Lower leg skin (tissue), 4 donors: Measurements from ENCODE around the gene LMBR1. TPM values are rescaled to one million over a fixed set of nuclear protein-coding genes. Genes with fewer than 3 reads are reported as not detected.
A peak's percentile ranks its signal among the peaks of the same experiment; 100 is the strongest.

Experiments used
- DNase-seq, 2 donors: peaks; one replicate each; pipeline ENCODE4 v3.0.0-alpha.2; 2019; ENCODE audit warnings: low spot score in 2 of 2
- H3K4me3 ChIP-seq: fragments of 200-600 bp; sonication (generic); 2 replicates; pipeline ENCODE4 v1.5.1; 2017; ENCODE audit warnings: mild to moderate bottlenecking, low read depth; ENCODE audit not compliant: poor library complexity, severe bottlenecking
- CTCF ChIP-seq, 3 donors: fragments of 450-650 bp; IDR thresholded peaks; one replicate each; pipeline ENCODE4 v1.5.1; 2016; ENCODE audit warnings: antibody characterized with exemption in 3 of 3, mild to moderate bottlenecking in 3 of 3, moderate library complexity in 2 of 3
- POLR2A ChIP-seq, 2 donors: fragments of 450-650 bp; IDR thresholded peaks; one replicate each; pipeline ENCODE4 v1.6.1; 2016 to 2017; ENCODE audit warnings: antibody characterized with exemption in 2 of 2, mild to moderate bottlenecking in 1 of 2, moderate library complexity in 1 of 2
- WGBS, 2 donors: methylation state at CpG; one replicate each; pipeline ENCODE4 v1.1.5; 2018; 5-methylcytosine and 5-hydroxymethylcytosine counted together
- intact Hi-C: fragments of 100-400 bp; cut with DNase I; formaldehyde crosslinking; loops from one replicate; pipeline ENCODE4 v1.15.0; 2023; ENCODE audit warnings: low total_unique reads
- total RNA-seq, 4 donors: library from RNA; depleted of rRNA; stranded (reverse); fragments of >200 nt; gene quantifications; one replicate each; pipeline ENCODE4 v1.1.0, GENCODE V29; 2016

Gene LMBR1
- total RNA-seq, 4 donors from 2014 or later, result 44.1 to 67.0 (median 55.9) TPM

- TF ChIP-seq CTCF (IDR thresholded peaks at IDR 0.05) (no peak), POLR2A (IDR thresholded peaks at IDR 0.05) (no peak)
- DNase-seq, result peak in 1 of 2 donors; percentile 92
- WGBS, 2 donors, result 1 to 2% methylated on average over 11 to 14 of the region's 57 CpGs
Measured at GRCh38 chr7:156892081-156892800, 742 bp downstream of the LMBR1 start.

GRCh38 chr7:156889746-156890145 lies 3.2 kb downstream of the LMBR1 start:
- TF ChIP-seq CTCF (IDR thresholded peaks at IDR 0.05) (no peak), POLR2A (IDR thresholded peaks at IDR 0.05) (no peak)
- WGBS, 2 donors, result 92% methylated on average over 4 of the region's 4 CpGs
- H3K4me3 ChIP-seq, result no peak overlapping the region
- intact Hi-C loops, result no loop called here
- no peak for DNase-seq

More at GRCh38 chr7:156892081-156892800, 742 bp downstream of the LMBR1 start:
- peak overlapping the region; percentile 95 for H3K4me3 ChIP-seq
- intact Hi-C loops, result no loop called here

GRCh38 chr7:156889089-156889488 lies 3.9 kb downstream of the LMBR1 start:
- DNase-seq, result no peak
- H3K4me3 ChIP-seq, result no peak overlapping the region
- TF ChIP-seq CTCF (IDR thresholded peaks at IDR 0.05), result no peak
- no peak for TF ChIP-seq POLR2A (IDR thresholded peaks at IDR 0.05)
- intact Hi-C loops, result no loop called here
- WGBS, 2 donors, result 33 to 66% methylated on average over 1 of the region's 1 CpG

GRCh38 chr7:156886020-156886795 lies 6.8 kb downstream of the LMBR1 start:
- DNase-seq, result no peak
- intact Hi-C loops, result no loop called here
- H3K4me3 ChIP-seq, result no peak overlapping the region
- TF ChIP-seq POLR2A (IDR thresholded peaks at IDR 0.05) (no peak), CTCF (IDR thresholded peaks at IDR 0.05) (no peak)
- 85 to 86% methylated on average over 6 of the region's 6 CpGs for WGBS, 2 donors

- intact Hi-C loops, result no loop called here
- DNase-seq, result no peak
- no peak overlapping the region for H3K4me3 ChIP-seq
- no peak for TF ChIP-seq CTCF (IDR thresholded peaks at IDR 0.05)
- TF ChIP-seq POLR2A (IDR thresholded peaks at IDR 0.05), result no peak
- WGBS, 2 donors, result 77 to 88% methylated on average over 3 of the region's 3 CpGs
Measured at GRCh38 chr7:156881679-156882078, 11.3 kb downstream of the LMBR1 start.
